Epidermal melanocyte (primary cell): ENCODE measurements around the gene SPRR3.

Experiments used
- DNase-seq: peaks from one replicate; pipeline ENCODE4 v3.0.0; 2011; ENCODE audit warnings: low spot score; ENCODE audit not compliant: insufficient read length

SPRR3 gene

DNA sequence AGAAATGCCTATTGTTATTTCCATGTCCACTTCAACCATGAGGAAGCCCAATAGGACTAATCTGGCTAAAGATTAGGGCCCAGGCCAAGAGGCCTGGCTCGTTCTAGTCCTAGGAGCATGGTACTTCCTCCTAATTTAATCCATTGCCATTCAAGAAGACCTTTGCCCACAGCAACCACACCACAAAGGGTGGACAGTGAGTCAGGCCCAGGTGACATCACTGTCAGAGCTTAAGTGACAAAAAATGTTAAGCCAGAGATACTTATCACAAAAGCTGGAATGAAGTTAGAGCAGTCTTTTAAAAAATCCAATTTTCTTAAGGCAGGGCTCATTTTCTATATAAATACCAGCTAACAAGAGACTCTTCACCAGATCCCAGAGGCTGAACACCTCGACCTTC lies at the start of gene SPRR3:
Gene SPRR3 (plus strand): TSS at position 368 of the 400 bp plus-strand sequence. CDS start 1,272 bp downstream, outside the sequence.
- no peak for DNase-seq

DNA sequence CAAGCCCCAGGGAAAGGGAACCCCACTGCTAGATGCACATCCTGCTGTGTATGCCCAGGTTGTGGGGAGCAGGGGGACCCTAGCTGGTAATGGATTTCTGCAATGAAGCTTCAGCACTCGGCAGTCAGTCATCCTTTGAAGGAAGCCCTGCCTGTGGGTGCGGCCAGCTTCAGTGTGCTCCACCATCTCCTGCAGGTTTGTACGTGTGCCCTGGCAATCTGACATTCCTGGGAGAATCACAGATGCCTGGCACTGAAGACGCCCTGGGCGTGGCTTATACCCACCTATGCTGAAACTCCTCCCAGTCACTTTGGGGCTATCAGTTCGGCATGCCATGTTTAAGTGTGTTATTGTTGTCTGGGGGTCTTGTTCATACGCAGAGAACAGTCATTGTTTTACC lies 47.8 kb upstream of the SPRR3 start:
- DNase-seq: no peak

DNA sequence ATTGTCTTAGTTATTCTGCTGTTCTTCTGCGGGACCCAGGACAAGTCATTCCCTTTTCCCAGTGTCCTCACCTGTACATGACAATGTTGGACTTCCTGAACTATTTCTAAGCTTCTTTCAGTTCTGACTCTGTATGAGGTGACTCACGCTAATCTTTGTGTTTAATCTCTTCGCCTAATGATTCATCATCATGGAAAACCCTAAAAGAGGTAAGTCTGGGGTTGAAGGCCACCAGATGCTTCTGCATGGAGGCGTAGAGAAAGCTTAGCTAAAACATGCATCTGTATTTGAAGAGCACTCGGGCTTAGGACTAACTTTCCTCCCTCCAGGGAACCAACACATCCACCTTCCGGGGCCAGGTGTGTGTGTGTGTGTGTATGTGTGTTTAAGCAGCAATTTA lies 47.1 kb upstream of the SPRR3 start:
- no peak for DNase-seq

GRCh38 chr1:152957561-152957960 lies 44.0 kb upstream of the SPRR3 start:
- no peak for DNase-seq

- DNase-seq: no peak
Measured at GRCh38 chr1:152959273-152959672, 42.3 kb upstream of the SPRR3 start.

DNA sequence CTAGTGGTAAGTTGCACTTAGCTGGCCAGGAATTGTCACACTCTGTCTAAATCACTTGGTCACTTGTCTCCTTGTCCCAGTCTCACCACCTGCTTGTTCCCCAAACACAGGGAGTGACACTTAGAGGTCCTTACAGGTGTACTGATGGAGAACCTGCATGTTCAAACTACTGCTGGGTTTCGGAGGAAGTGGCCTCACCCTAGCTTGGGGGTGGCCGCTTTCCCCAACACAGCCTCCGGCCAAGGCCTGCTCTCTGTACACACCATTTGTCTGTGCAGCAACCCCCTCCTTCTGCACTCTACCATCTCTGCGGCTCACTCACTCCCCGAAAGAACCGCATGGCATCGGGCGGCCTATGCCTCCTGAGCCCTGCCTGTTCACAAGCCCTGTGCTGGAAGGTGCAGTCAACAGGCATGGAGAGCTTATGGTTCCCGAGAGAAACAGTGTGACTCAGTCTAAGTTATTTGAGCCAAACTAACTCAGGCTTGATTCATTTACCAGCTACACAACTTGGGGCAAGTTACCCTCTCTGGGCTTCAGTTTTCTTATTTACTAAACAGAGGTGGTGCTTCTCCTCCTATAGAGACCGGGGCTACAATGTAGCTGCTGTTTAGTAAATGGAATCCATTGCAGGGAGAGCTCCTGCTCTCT lies 41.6 kb upstream of the SPRR3 start:
- DNase-seq: no peak

- no peak for DNase-seq
Measured at GRCh38 chr1:152960452-152961044, 41.0 kb upstream of the SPRR3 start.

DNA sequence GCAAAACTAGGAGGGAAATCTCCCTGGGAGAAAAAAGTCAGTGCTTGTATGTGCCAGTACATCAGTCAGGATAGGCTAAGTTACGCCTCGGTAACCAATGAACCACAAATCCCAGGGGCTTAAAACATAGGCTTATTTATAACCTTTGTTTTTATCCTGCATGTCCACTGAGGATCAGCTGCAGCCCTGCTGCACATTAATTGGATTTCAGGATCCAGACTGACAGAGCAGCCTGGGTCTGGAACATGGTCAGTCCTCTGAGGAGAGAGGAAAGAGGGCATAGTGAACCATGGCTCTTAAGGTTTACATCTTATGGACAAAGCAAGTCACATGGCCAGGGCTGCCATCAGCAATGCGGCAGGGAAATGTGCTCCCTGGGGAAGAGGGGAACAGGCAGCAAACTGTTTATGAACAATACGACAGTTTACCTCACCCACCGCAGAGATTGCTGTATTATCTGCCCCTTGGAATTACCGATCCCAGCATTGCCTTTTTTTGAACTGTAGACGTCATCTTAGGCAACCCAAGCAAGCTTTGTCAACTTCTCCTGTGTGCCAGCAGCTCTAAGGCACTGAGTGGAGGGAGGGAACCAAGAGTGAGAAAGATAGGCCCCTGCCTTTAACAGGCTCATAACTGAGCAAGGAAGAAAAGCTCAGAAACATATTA lies 40.2 kb upstream of the SPRR3 start:
- no peak for DNase-seq

GRCh38 chr1:152962876-152963415 lies 38.6 kb upstream of the SPRR3 start:
- DNase-seq: no peak

DNA sequence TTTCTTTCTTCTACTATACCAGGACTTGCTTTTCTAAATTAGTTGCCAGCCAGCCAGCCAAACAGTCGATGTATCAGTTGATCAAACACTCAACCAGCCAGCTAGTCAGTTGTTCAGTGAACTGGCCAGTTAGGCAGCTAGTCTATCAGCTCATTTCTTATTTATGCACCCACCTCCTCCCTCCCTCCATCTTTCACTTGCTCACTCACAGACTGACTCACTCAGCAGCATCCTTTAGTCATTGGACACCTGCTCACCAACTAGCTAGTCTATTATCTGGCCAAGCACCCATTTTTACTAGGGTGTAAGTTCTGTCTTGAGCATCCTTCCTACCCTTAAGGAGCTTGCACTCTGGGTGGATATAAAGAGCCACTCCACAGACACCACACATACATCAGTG lies 37.0 kb upstream of the SPRR3 start:
- no peak for DNase-seq

DNA sequence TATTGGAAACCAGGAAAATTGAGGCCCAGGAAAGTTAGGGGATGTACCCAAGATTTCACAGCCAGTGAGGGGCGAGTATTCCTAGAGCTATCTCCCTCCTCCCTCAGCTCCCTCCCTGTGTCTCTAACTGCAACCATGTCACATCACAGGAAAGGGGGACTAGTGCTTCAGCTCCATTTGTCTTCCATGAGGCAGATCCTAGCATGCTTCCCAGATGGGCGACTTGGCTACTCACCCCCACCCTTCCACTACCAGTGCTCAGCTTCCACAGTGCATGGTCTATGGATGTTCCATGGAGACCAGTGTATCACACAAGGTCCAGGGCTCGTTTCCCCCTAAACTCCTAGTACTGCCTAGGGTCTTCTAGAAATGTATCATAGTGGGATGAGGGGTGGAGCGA lies 35.7 kb upstream of the SPRR3 start:
- DNase-seq: no peak

GRCh38 chr1:152967201-152967600 lies 34.3 kb upstream of the SPRR3 start:
- DNase-seq: no peak

DNA sequence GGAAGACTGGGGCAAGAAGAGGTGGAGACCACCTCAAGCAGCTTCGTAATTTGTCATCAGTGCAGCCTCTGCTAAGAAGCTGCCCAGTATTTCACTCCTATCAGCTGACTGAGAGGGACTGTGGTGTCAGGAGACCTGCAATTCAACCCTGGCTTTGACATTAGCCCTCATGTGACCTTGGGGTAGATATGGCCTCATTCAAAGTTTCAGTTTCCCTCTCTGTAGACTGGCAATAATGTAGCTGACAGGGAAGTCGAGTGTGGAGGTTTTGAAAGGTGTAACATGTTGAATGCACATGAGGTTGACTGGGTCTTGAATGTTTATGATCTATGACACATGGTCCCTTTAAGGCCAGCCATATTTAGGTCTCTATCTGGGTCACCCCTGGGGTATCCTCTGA lies 33.3 kb upstream of the SPRR3 start:
- no peak for DNase-seq

- DNase-seq: no peak
Measured at GRCh38 chr1:152969036-152969435, 32.5 kb upstream of the SPRR3 start.

- no peak for DNase-seq
Measured at GRCh38 chr1:152970495-152970894, 31.1 kb upstream of the SPRR3 start, which contains the start of gene SPRR4. TSS of gene SPRR4 (plus strand) at chr1:152970648. CDS start at chr1:152971891, 1,243 bp downstream.

DNA sequence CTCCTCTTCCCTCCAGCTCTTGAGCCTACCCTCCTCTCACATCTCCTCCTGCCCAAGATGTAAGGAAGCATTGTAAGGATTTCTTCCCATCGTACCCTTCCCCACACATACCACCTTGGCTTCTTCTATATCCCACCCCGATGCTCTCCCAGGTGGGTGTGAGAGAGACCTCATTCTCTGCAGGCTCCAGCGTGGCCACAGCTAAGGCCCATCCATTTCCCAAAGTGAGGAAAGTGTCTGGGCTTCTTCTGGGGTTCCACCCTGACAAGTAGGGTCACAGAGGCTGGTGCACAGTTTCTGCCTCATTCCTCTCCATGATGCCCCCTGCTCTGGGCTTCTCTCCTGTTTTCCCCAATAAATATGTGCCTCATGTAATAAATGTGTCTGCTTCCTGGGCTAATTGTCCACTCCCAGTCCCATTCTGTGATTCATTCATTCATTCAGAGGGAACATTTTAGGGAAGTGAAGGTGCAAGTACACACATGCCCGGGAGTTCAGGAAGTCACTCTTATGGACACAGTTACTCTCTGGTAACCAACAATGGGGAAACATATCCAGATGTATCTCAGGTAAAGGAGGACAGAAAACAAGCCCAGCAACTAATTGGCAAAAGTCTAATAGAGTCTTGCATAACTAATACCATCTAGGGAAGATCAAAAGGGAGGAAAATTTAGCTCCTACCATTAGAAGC lies 29.2 kb upstream of the SPRR3 start:
- no peak for DNase-seq

- no peak for DNase-seq
Measured at GRCh38 chr1:152976688-152977087, 24.9 kb upstream of the SPRR3 start.

GRCh38 chr1:152977614-152978013 lies 23.9 kb upstream of the SPRR3 start:
- DNase-seq: no peak

DNA sequence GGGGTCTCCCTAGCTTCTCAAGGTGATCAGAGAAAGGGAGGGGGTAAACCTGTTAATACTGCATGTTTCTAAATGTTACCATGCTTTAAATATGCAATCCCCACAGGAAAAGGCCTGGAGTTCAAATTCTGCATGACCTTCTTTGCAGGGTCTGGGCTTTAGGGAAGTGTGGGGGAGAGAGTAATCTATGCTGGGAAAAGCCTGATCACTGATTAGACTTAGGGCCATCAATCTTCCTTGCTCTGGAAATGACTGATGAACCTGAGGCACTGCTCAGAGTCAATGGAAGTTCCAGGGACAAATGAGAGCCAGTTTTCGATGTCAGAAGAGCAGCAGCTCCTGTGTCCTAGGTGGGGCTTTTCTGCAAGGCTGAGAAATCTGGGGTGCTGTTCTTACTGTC lies 20.9 kb upstream of the SPRR3 start:
- no peak for DNase-seq

DNA sequence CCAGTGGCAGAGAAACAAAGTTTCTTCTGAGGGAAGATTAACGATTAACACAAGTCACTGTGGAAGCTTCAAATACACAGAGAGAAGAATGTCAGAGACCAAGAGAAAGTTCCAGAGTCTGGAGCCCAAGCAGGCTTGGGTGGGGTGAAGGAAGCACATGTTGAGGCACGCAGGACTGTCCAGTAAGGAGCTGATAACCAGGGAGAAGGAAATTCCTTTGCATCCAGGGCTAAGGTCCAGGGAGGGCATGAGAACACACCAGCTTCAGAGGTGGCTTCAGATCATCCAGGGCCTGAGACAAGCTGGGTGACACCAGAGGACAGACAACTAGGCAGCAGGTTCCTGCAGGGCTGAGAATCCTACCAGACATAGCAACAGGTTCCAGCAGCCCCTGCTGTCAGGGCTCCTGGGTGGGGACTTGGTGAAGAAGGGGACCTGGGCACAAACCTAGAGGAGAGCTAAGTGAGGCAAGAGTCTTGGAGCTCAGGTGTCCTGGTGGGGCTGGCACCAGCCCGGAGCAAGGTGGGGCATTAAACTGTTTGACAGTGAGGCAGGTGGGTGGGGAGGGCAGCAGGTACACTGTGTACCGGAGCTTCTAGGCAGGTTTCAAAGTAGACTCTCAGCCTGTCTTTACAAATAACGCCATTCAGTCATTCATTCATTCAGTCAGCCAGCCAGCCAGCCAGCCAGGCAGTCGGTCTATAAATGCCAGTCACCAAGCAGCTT lies 20.2 kb upstream of the SPRR3 start:
- DNase-seq: no peak

GRCh38 chr1:152982076-152982475 lies 19.5 kb upstream of the SPRR3 start:
- DNase-seq: no peak
